IPS-11a (cell line): Measurements from ENCODE around the gene PLOD3.
"Not testable (repeated sequence)": the region's sequence is repeated elsewhere in the genome, so short reads cannot be mapped to it uniquely, and the experiment has no call there.

ENCODE experiments used
- H3K4me3 ChIP-seq: one replicate; pipeline ENCODE4 v1.5.1; 2013; ENCODE audit warnings: low read depth, low read length, control low read depth

Gene PLOD3

DNA sequence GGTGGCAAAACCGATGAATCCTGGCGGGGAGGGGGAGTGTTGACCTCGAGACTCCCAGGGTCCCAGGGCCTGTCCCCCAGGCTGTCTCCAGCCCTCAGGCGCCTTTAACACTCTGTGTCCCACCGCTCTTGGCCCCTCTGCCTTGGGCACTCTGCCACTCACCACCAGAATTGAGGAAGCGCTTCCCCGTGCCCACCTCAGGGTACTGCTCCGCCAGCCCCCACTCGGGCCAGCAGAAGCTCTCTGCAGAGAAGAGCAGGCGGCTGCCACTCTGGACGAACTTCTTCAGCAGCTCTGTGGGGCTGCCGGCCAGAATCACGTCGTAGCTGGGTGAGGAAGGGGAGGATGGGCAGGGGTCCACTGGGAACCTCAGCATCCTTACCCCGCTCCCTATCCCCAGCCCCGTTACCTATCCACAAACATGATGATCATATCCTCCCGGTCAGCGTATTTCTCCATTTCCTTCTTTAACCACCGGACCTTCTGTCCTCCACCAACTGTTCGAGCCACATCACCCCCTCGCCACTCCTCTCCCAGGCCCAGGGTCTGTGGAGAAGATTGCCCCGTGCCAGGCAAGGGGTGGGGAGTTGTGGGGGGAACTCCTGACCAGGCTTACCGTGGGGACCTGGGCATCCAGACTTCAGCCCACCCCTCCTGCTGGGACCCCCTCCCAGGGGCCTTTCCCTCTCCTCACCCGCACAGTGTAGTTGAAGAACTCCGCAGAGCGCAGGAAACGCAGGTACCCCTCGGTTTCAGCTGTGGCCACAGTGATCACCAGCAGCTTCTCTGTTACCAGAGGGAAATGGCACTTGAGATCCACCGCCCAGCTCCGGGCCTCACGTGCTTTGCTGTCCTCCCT is 1.2 kb downstream of the PLOD3 start:
- peak overlapping the region; percentile 83 for H3K4me3 ChIP-seq

DNA sequence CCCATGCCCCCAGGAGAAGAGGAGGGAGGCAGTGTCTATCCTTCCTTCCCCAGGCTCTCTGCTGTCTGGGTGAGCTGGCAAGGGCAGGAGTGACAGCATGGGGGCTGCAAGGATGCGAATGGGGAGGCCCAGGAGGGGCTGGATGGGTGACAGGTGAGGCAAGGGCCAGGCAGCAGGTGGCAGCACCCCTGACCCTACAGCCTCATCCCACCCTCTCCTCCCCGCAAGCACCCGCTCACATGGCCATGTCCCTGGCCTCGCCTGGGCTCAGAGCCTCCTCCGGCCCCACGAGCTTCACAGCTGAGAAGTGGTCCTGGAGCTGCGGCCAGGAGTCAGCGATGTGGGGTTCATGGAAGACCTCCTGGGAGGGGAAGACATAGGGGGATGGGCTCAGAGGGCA is 5.4 kb downstream of the PLOD3 start:
- no peak overlapping the region for H3K4me3 ChIP-seq

DNA sequence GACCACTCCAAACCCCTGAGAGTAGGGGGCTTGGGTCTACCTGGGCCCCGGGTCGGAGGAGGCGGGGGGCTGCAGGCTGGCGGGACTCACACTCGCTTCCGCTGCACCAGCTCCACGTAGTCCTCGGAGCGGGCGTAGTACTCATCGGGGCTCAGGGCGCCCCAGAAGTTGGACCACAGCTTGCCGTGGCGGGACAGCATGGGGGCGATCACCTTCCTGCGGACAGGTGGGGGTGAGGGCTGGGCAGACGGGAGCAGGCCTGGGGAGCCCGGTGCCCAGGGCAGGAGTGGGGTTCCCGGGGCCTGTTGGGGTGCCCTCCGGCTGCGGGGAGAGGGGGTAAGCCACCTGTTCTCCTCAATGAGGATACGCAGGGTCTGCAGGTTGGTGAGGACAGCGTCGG is 5.9 kb downstream of the PLOD3 start:
- no peak overlapping the region for H3K4me3 ChIP-seq

DNA sequence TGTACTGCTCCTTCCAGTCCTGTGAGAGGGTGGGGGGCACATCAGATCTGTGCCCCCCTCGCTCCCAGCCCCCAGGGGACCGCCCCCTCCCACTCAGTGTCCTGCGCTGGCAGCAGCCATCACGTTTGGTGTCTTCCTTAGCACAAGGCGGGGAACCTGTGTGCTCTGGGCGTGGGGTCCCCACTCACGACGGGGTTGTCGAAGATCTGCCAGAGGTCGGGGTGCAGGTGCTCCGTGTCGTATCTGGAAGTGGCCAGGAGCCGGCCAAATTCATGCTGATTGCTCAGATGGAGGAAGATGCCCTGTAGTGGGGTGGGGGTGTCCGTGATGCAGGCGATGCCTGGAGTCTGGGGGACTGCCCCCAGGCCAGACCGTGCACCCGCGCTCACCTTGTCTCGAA is 7.2 kb downstream of the PLOD3 start:
- H3K4me3 ChIP-seq, result no peak overlapping the region

DNA sequence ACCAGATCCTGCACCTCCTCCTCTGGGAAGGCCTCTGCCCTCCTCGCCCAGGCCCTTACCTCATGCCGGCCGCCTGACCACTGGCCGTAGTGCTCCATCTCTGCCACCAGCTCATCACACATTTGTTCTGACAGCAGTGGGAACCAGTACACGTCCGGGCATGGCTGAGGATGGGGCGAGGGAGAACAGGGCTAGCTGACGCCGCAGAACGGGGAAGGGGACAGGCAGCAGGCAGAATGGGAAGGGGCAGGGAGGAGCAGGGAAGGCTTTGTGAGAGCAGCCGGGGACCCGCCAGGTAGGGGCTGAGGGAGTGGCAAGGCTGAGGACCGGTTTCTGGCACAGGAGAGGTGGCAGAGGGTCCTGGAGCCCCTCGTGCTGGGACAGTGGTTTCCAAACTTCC is 8.6 kb downstream of the PLOD3 start:
- no peak overlapping the region for H3K4me3 ChIP-seq

DNA sequence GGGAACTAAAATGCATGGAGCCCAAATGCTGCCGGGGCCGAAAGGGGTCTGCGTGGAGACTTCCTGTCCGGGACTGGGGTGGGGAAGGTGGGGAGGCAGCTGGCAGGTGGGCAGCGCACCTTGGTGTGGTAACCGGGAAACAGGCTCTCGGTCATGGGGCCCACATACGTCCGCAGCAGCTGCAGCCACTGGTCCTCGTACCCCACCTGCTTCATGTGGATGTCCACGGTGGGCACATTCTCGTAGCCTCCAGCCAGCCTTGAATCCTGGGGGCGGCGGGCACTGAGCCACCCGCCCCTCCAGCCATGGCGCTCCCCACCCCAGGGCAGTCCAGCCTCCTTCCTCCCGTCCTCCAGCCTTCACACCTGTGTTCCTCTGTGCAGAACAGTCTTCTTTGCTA is 9.9 kb downstream of the PLOD3 start:
- no peak overlapping the region for H3K4me3 ChIP-seq

DNA sequence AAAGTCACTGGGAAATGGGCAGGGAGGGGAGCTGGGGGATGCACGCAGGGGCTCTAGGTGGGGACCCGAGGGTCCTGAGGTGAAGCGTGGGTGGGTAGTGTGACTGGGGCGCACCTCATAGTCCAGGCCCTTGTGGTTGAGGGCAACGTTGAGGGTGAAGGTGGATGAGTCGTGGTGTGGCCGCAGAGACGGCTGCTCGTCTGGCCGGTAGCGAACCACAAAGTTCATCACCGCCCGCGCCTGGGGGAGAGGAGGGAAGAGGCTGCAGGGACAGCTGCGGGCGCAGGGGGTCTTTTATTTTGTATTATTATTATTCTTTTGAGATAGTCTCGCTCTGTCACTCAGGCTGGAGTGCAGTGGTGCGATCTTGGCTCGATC is 10.7 kb downstream of the PLOD3 start:
- no peak overlapping the region for H3K4me3 ChIP-seq

DNA sequence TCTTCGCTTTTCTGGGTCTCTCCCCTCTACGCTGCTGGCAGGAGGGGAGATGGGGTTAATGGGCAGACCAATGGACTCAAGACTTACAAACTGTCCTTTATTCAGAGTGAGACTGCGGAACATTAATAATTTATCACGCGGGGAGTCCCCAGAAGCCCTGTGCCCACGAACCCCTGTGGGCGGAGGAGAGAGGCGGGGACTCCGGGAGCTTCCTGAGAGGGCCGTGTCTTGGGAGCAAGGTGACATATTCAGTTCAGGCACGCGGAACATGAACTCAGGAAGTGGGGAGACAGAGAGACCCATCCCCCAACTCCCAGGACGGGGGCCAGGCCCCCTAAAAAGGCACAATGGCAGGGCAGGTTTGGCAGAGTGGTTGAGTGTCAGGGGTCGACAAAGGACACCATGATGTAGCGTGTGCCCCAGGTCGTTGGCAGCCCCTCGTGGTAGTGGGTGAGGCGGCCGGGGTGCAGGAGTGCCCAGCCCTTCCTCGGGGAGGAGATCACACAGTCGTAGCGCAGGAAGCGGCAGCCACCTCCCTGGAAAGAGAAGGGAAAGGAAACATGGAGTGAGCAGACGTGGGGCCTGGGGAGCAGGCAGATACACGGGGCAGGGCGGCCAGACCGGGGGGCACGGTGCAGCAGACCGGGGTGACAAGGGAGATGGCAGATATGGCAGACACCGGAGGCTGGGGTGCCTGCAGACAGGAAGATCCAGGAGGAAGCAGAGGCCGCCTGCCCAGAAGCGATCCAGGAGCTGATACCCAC is 11.3 kb downstream of the PLOD3 start:
- H3K4me3 ChIP-seq, result no peak overlapping the region

DNA sequence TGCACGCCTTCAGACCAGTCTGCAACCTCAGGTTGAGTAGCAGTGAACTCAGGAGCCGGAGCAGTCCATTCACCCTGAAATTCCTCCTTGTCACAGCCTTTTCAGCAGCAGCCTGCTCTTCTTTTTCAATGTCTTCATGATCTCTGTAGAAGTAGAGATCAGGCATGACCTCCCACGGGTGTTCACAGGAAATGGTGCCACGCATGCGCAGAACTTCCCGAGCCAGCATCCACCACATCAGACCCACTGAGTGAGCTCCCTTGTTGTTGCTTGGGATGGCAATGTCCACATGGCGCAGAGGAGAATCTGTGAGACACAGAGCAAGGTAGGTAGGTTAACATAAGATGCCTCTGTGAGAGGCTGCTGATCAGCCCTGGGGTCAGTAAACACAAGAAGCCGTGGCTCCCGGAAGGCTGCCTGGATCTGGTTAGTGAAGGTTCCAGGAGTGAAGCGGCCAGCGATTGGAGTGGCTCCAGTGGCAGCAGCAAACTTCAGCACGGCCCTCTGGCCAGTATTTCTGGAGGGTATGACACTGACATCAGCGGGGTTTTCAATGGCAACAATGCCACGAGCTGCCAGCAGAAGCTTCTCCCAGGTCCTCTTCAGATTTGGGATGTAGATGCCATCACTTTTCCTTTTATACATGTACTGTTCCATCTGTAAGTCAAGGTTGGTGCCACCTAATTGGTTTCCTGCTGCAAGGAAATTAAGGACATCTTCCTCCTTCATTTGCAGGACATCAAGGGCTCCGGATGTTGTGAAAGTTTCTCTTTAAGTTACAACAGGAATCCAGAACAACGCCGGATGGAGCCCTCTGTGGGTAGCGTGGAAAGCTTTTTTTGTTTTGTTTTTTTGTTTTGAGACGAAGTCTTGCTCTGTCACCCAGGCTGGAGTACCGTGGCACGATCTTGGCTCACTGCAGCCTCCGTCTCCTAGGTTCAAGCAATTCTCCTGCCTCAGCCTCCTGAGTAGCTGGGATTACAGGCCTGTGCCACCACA is 13.3 kb downstream of the PLOD3 start:
- H3K4me3 ChIP-seq, result not testable (repeated sequence)

DNA sequence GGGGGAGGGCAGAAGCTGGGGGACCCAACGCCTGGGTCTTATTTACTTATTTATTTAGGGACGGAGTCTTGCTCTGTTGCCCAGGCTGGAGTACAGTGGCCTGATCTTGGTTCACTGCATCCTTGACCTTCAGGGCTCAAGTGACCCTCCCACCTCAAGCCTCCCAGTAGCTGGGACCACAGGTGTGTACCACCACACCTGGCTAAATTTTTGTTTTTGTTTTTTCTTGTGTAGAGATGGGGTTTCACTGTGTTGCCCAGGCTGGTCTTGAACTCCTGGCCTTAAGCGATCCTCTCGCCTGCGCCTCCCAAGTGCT is 14.8 kb downstream of the PLOD3 start:
- no peak overlapping the region for H3K4me3 ChIP-seq

DNA sequence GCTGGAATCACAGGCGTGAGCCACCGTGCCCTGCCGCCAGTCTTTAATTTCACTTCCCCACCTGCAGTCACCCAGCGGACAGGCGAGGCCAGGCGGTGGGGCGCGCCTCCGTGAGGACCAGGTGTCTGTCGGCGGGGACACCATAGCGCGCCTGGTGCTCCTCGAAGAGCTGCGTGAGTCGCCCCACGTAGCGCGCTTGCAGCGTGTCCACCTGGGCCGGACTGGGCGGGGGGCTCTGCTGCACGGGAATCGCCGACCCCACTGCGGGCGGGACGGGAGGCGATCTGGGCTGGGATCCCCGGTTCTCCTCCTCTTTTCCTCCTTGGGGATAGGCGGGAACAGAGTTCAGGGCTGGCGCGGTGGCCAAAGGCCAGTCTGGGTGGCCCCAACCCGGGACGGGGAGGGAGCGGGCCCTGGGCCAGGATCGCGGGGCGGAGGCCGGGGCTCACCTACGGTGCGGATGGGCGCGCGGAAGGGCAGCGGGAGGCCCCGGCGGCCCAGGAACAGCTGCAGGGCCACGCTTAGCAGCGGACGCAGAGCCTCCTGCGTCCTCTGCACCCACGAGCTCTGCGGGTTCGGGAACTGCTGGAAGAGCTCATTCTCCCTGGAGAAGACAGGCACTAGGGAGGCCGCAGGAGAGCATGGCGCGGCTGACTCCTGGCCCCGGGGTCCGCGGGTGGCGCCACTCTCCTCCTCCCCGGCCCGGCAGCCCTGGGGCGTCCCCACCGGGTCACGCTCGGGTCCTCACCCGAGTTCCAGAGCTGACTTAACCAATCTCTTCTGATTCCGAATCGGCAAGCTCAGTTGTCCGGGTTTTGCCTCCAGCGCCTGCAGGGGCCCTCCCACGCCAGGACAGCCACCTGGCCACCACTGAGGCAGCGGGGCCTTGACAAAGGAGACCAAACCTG is 15.4 kb downstream of the PLOD3 start:
- H3K4me3 ChIP-seq, result peak overlapping the region; percentile 6

DNA sequence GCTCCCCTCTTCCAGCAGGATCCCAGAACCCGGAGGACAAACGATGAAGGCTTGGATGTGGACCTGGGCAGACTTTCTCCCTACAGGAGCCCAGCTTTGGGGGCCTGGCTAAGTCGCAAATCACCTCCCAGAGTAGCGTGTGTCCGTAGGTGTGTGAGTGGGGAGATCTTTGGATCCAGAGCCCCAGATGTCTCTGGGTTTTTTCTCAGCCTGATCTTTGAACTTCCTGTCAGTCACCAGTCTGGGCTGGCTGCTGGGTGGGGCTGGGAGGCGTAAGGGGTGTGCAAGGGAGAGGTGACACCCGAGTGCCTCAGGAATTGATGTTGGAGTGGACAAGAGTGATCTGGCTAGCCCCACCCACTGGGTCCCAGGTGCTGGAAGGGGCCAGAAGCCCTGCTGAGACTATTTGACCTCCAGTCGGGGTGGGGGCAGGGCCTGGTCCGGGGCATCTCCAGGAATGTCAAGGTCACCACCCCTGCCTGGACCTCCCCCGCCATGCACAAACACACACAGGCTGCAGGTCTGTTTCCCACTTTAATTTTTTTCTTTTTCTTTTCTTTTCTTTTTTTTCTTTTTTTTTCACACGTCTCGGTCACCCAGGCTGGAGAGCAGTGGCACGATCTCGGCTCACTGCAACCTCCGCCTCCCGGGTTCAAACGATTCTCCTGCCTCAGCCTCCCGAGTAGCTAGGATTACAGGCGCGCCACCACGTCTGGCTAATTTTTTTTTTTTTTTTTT is 16.4 kb downstream of the PLOD3 start, which contains the start of gene MOGAT3:
MOGAT3 (minus strand) TSS at position 175 of the 738 bp plus-strand sequence. CDS start 182 bp downstream, outside the sequence.
- peak within 1 kb of the TSS; percentile 6 for H3K4me3 ChIP-seq

DNA sequence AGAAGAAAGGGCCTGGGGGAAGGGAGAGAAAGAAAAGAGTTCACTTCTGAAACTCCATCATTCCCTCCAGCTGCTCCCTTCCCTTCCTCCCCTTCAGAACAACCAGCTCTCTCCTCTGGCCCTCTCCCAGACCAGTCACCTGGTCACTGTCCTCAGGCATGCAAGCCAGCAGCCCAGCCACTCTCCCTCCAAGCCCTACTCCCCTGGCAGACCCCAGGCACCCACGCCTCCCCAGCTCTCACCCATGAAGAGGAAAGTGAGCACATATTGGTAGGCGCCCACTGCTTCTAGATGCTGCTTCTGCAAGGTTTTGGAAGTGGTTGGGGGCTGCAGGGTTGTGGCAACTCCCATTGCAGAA is 16.9 kb downstream of the PLOD3 start:
- no peak overlapping the region for H3K4me3 ChIP-seq

DNA sequence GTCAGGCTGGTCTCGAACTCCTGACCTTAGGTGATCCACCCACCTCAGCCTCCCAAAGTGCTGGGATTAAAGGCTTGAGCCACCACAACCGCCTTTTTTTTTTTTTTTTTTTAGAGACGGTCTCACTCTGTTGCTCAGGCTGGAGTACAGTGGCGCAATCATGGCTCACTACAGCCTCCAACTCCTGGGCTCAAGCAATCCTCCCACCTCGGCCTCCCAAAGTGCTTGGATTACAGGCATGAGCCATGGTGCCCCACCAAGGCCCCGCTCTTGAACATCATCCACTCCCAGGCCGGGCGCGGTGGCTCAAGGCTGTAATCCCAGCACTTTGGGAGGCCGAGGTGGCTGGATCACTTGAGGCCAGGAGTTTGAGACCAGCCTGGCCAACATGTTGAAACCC is 17.9 kb downstream of the PLOD3 start:
- H3K4me3 ChIP-seq, result not testable (repeated sequence)

DNA sequence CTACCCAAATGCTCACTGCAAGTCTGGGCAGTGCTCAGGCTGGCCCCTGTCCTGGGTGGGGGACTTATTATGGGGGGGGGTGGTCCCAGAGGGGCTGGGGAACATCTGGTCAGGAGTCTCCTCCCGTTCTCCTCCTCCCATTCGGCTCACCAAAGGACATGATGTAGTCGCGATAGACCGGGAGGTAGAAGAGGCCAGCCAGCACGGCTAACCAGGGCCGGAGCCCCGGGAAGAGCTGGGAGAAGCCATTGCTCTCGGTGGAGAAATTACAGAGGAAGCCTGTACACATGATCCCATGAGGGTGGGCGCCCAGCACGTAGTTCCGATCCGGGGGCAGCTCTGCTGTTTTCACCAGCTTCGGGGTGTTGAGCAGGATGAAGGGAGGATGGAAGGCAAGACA is 18.9 kb downstream of the PLOD3 start:
- H3K4me3 ChIP-seq, result no peak overlapping the region

DNA sequence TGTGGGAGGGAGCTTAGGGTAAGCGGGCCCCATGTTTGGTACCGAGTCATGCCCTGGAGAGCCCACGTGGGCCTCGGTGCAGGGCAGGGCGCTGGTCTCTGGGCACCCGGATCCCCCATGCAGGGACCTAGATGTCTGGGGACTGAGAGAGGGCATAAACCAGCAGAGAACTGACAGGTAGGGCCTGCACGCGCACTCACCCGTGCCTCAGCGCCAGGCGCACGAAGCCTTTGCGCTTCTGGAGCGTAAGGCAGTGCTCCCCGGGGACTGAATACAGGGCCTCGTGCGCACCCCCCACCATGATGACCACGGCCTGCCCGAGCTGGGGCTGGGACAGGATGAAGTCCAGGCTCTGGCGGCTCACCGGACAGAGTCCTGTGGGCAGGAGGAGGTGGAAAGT is 19.4 kb downstream of the PLOD3 start:
- H3K4me3 ChIP-seq, result no peak overlapping the region

DNA sequence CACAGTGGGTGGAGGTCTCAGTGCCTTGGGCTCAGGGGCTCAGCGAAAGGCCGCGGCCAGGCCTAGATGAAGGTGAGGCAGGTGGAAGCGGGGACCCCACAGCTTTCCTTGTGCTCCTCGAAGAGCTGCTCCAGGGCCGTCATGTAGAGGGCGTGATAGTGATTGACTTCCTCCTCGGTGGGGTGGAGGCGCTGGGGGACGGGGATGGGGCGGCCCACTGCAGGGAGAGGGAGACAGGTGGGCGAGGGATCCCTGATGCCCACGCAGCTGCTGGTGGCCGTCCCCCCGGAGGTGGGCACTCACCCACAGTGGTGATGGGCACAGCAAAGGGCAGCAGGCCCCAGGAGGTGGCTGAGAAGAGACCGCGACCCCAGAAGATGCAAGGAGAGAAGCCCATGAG is 21.5 kb downstream of the PLOD3 start:
- H3K4me3 ChIP-seq, result no peak overlapping the region

DNA sequence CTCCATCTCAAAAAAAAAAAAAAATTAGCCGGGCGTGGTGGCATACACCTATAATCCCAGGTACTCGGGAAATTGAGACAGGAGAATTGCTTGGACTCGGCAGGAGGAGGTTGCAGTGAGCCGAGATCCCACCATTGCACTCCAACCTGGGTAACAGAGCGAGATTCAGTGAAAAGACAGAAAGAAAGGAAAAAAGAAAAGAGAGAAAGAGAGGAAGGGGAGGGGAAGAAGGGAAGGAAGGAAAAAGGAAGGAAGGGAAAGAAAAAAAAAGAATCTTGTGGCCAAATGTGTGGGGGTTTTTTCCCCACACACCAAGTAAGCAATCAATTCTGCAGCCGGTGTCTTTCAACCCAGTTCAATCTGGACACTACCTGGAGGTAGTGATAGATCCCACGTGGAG is 28.3 kb downstream of the PLOD3 start:
- H3K4me3 ChIP-seq, result no peak overlapping the region

DNA sequence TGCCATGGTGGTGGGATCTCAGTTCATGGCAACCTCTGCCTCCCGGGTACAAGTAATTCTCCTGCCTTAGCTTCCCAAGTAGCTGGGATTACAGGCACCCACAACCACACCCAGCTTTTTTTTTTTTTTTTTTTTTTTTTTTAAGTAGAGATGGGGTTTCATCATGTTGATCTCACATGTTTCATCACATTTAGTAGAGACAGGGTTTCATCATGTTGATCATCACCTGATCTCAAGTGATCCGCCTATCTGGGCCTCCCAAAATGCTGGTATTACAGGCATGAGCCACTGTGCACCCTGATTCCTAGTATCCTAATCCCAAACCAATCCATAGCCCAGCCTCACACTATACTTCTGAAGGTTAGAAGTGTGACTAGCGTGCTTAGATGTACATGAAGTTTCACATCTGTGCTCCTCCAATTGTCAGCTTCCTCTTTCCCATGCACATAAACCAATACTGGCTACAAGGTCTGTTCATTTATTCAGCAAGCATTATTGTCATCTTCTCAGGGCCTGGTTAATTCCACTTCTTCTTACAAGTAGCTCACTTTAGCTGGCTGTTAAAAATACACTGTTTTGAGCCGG is 30.4 kb downstream of the PLOD3 start:
- H3K4me3 ChIP-seq, result no peak overlapping the region
